Left cardiac atrium (tissue), 4 donors: Measurements from ENCODE around the gene STIP1. TPM values are rescaled to one million over a fixed set of nuclear protein-coding genes. Genes with fewer than 3 reads are reported as not detected.
"Not testable (repeated sequence)": the region's sequence is repeated elsewhere in the genome, so short reads cannot be mapped to it uniquely, and the experiment has no call there.

Experiments
- ATAC-seq, 2 donors: fragments of 200-7000 bp; cut with Tn5 transposase; one replicate each; pipeline ENCODE4 v1.9.1; 2020; ENCODE audit warnings: mild to moderate bottlenecking in 2 of 2, moderate library complexity in 2 of 2
- DNase-seq: peaks from one replicate; pipeline ENCODE4 v3.0.0-alpha.2; 2020
- intact Hi-C, 2 donors: fragments of 100-400 bp; cut with DNase I; formaldehyde crosslinking; loops; one replicate each; pipeline versions ENCODE4 v1.14.1 to v1.15.1; 2022 to 2023
- total RNA-seq, 2 donors: library from RNA; stranded (reverse); fragmentation: NEBNext Ultra II Directional; extraction: Animal tissue kit (Norgen Biotek cat#: 25700); gene quantifications; one replicate each; pipeline ENCODE4 v1.2.1, GENCODE V29; 2021
- donor health status: DM: no; HTN: yes; CAD: no.
- donor health status: DM: no; HTN: yes; CAD: no; lungs with severe emphysema.
- donor health status: DM: yes; HTN: yes; CAD: no.
- donor health status: Dilated cardiomyopathy.

The STIP1 gene
- total RNA-seq, 2 donors from 2014 or later, result 102 to 125 TPM

DNA sequence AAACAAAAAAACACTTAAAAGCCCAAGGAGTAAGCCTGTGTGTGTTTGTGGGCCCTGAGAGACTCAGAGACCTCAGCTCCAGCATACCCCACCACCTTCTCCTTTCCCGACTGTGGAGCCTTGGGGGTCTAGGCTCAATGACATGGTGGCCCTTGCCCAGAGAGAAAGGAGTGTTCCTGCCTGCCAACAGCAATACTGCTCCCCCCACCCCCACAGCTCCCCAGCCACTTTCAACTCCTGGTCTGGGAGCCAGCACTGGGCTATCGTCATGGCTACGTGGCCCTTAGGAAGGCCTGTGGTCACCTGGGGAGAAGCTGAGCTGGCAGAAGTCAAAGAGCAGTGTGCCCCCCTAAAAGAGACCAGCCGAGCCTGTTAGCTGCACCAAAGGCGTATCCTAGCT is 58.1 kb downstream of the STIP1 start:
- intact Hi-C loops, result no loop called here
- ATAC-seq, result no peak

DNA sequence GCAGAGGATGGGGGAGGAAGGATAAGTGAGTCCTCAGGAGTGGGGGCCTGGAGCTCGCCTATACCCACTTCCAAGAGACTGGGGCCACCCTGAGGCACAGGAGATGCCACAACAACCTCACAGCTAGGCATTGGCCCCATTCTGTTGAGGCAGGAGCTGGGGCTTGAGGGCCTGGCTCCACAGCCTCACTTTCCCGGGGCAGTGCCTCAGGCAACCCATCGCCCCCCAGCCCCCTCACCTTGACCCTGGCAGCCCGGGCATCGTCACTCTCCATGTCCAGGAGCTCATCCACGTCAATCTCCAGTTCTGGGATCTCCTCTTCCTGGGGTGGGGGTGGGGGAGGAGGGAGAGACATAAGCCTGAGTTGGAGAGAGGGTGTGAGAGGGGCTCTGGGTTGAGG is 59.0 kb downstream of the STIP1 start:
- ATAC-seq (no peak), DNase-seq (no peak)
- intact Hi-C loops, result no loop called here

More for the DNA sequence above, 58.1 kb downstream of the STIP1 start:
- DNase-seq, result no peak

GRCh38 chr11:64245401-64245796 is 59.4 kb downstream of the STIP1 start:
- ATAC-seq, result no peak
- peak; percentile 60 for DNase-seq
- intact Hi-C loops, result no loop called here

DNA sequence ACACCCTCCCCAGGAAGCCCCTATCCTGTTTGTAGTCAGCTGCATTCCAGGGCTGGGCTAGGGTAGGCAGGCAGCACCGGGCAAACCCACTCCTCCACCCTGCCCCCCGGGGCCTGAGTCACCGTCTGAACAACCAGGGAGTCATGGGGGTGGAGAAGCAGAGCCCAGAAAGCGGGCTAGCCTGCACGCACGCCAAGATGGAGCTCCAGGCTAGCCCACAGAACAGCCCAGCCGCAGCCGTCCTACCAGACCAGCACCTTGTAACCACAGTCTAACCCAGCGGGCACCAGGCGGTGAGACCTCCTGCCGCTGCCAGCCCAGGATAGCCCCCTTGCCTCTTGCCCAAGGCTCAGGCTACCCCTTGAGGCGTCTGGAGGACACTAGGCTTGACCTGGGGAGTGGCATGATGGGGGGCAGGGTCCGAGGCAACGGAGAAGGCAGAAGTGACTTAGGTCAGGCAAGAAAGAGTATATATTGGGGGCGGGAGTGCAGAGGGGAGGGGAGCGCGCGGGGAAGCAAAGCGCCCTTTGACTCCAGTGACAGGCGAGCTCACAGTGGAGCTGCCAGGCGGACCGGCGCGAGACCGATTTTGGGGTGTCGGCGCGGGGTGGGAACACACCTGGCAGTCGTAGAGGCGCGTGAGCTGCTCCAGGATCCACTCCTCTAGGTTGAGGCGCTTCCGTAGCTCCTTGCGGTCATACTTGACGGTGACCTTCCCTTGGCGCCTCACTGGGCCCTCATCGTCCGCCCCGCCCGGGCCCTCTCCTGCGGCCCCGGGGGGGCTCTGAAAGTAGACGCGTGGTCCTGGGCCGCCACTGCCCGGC is 60.0 kb downstream of the STIP1 start:
- DNase-seq, result peak; percentile 90
- ATAC-seq, result peak in 1 of 2 donors; percentile 7
- intact Hi-C loops, result no loop called here

DNA sequence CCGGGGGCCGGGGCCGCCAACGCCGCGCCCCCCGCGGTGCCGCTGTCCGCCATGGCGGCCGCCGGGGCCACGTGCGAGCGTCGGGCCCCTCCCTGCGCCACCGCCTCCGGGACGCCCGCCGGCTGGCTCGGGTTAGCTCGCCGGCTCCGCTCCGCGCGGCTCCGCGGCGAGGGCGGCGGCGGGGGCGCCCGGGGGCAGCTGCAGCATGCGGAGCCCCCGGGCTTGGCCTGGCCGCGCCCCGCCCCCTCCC is 60.6 kb downstream of the STIP1 start:
- ATAC-seq, intact Hi-C loops, DNase-seq: not testable (repeated sequence)

- ATAC-seq, result peak; percentile 68 to 76
- intact Hi-C loops, result no loop called here
- DNase-seq, result peak; percentile 94
Measured at GRCh38 chr11:64246871-64247728, 61.1 kb downstream of the STIP1 start, which contains the start of gene PPP1R14B. Gene PPP1R14B, minus strand, starts transcription at chr11:64246943. Its CDS starts 270 bp downstream, at chr11:64246673.

GRCh38 chr11:64247729-64248531 is 62.0 kb downstream of the STIP1 start:
- DNase-seq (no peak), ATAC-seq (peak; percentile 1)
- intact Hi-C loops, result no loop called here

GRCh38 chr11:64248578-64248977 is 62.6 kb downstream of the STIP1 start:
- intact Hi-C loops, result no loop called here
- no peak for DNase-seq
- no peak for ATAC-seq

- intact Hi-C loops, result no loop called here
- no peak for DNase-seq
- no peak for ATAC-seq
Measured at GRCh38 chr11:64249038-64249437, 63.1 kb downstream of the STIP1 start.

GRCh38 chr11:64249563-64250414 is 63.8 kb downstream of the STIP1 start:
- no peak for ATAC-seq
- intact Hi-C loops, result loop anchor here in 1 of 2 donors (5.0 kb wide), 1 partner anchor 53 kb away; the partner anchor contains the start of gene CATSPERZ
- no peak for DNase-seq

GRCh38 chr11:64250415-64251015 is 64.5 kb downstream of the STIP1 start:
- ATAC-seq, result no peak
- no peak for DNase-seq
- intact Hi-C loops, result loop anchor here in 1 of 2 donors (5.0 kb wide), 1 partner anchor 52 kb away; the partner anchor contains the start of gene CATSPERZ

- peak; percentile 57 to 77 for ATAC-seq
- no peak for DNase-seq
- intact Hi-C loops, result loop anchor here in 1 of 2 donors (5.0 kb wide), 1 partner anchor 51 kb away; the partner anchor contains the start of gene CATSPERZ
Measured at GRCh38 chr11:64251016-64251752, 65.2 kb downstream of the STIP1 start, which contains the start of gene PLCB3. Gene PLCB3, plus strand, starts transcription at chr11:64251530. Its CDS starts 120 bp downstream, at chr11:64251650.

- DNase-seq (no peak), ATAC-seq (no peak)
- intact Hi-C loops, result loop anchor here in 1 of 2 donors (5.0 kb wide), 1 partner anchor 51 kb away; the partner anchor contains the start of gene CATSPERZ
Measured at GRCh38 chr11:64251753-64252002, 65.7 kb downstream of the STIP1 start.

DNA sequence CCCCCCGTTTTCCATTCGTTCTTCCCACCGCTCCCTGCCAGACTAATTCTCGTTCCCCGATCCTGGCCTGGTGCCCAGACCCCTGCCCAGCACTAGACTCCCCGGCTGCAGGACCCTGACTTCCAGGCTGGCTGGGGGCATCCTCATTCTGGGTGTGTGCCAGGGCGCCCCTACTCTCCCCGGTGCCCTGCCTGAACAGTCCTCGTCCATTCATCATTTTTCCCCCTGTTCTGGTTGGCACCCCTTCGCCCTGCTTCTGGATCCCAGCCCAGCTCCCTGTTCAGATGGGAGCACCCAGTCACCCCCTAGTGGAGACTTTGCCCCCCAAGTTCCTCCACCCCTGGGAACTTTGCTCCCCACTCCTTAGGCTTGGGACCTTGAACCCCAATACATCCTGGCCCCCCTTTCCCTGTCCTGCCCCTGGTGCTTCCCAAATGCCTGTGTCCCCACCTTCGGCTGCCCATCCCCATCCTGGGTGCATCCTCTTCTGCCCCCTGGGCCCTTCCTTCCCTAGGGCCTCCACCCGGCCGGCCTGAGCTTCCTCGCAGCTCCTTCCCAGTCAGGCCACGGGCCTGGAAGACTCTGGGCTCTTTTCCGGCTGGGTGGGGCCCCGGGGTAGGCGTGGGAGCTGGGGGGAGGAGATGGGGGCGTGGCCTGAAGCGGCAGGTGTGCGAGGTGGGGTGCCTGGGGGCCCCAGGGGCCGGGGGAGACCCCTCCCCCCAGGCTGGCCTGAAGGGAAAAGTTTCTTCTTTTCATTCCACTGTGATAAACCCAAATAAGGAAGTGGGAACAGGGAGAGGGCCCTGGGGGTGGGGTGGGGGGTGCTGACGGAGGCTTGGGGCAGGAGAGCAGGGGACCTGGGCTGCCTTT is 66.3 kb downstream of the STIP1 start:
- peak in 1 of 2 donors; percentile 40 for ATAC-seq
- peak; percentile 71 for DNase-seq
- intact Hi-C loops, result loop anchor here in 1 of 2 donors (5.0 kb wide), 1 partner anchor 50 kb away; the partner anchor contains the start of gene CATSPERZ

DNA sequence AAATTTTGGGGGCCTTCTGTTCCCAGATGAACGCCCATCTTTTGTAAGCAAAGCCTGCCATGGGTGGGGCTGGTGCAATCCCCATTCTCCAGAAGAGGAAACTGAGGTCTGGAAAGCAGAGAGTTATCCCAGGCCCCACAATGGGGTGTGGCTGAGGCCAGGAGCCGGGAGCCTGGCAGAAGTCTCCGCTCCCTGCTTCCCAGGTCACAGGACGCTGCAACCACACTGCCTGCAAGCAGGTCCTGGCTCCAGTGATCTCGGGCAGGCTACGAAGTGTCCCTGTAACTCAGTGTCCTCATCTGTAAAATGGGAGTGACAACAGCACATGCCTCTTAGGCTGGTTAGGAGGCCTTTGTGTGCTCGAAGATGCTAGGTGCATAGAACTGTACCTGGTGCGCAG is 67.1 kb downstream of the STIP1 start:
- intact Hi-C loops, result loop anchor here in 1 of 2 donors (5.0 kb wide), 1 partner anchor 49 kb away; the partner anchor contains the start of gene CATSPERZ
- ATAC-seq (no peak), DNase-seq (no peak)

- peak in 1 of 2 donors; percentile 6 for ATAC-seq
- intact Hi-C loops, result loop anchor here in 1 of 2 donors (5.0 kb wide), 1 partner anchor 49 kb away; the partner anchor contains the start of gene CATSPERZ
- no peak for DNase-seq
Measured at GRCh38 chr11:64253481-64253880, 67.5 kb downstream of the STIP1 start.
